Stimulated activated CD8-positive, alpha-beta memory T cell treated with anti-CD3 and anti-CD28 coated beads, Interleukin-15, amount 100 ng/mL, for 48 hours (primary cell): ENCODE results near the gene PBX1.

Experiments
- DNase-seq, 2 donors: peaks; one replicate each; pipeline ENCODE4 v3.0.0-alpha.2; 2020; ENCODE audit warnings: low read depth in 2 of 2

Gene PBX1

GRCh38 chr1:164563721-164564360, 4.9 kb downstream of the PBX1 start:
- DNase-seq = no peak

- DNase-seq = no peak
Observed at GRCh38 chr1:164564378-164564777, 5.4 kb downstream of the PBX1 start.

- DNase-seq = no peak
Observed at GRCh38 chr1:164565357-164565756, 6.4 kb downstream of the PBX1 start.

GRCh38 chr1:164567774-164568173, 8.8 kb downstream of the PBX1 start:
- no peak for DNase-seq

- DNase-seq = no peak
Observed at GRCh38 chr1:164569241-164569640, 10.3 kb downstream of the PBX1 start.

- no peak for DNase-seq
Observed at GRCh38 chr1:164569866-164570265, 10.9 kb downstream of the PBX1 start.

GRCh38 chr1:164571333-164571732, 12.3 kb downstream of the PBX1 start:
- DNase-seq = no peak

GRCh38 chr1:164575356-164575886, 16.4 kb downstream of the PBX1 start:
- no peak for DNase-seq

- DNase-seq = no peak
Observed at GRCh38 chr1:164576291-164577271, 17.6 kb downstream of the PBX1 start.

GRCh38 chr1:164577291-164577690, 18.3 kb downstream of the PBX1 start:
- DNase-seq = no peak

GRCh38 chr1:164578479-164579200, 19.7 kb downstream of the PBX1 start:
- DNase-seq = no peak

- DNase-seq = no peak
Observed at GRCh38 chr1:164579381-164579780, 20.4 kb downstream of the PBX1 start.

GRCh38 chr1:164581762-164582161, 22.8 kb downstream of the PBX1 start:
- no peak for DNase-seq

- no peak for DNase-seq
Observed at GRCh38 chr1:164583196-164583595, 24.2 kb downstream of the PBX1 start.

- no peak for DNase-seq
Observed at GRCh38 chr1:164583835-164584539, 25.0 kb downstream of the PBX1 start.

GRCh38 chr1:164586591-164586990, 27.6 kb downstream of the PBX1 start:
- DNase-seq = no peak

GRCh38 chr1:164587617-164588501, 28.9 kb downstream of the PBX1 start:
- no peak for DNase-seq

GRCh38 chr1:164588516-164589341, 29.7 kb downstream of the PBX1 start:
- no peak for DNase-seq

GRCh38 chr1:164589408-164589807, 30.4 kb downstream of the PBX1 start:
- no peak for DNase-seq
